H1 (cell line): ENCODE measurements around the gene BARX1. TPM values are rescaled to one million over a fixed set of nuclear protein-coding genes. Genes with fewer than 3 reads are reported as not detected.

Source experiments
- CTCF ChIA-PET: fragments of 300-600 bp; sonication (Branson Sonifier 250); formaldehyde crosslinking; loops from one replicate; lab custom pipeline; 2021; ENCODE audit not compliant: partially characterized antibody; lab: Charles Lee
- POLR2A ChIA-PET: fragments of 300-600 bp; sonication (Branson Sonifier 250); formaldehyde crosslinking; loops from one replicate; lab custom pipeline; 2021; ENCODE audit warnings: inconsistent platforms; ENCODE audit not compliant: partially characterized antibody; lab: Charles Lee
- DNase-seq, 2 experiments: peaks; one replicate each; pipeline versions ENCODE4 v3.0.0 to v3.0.0-alpha.2; 2010 to 2022; ENCODE audit warnings: low spot score in 2 of 2, low read depth in 1 of 2, mixed read lengths in 1 of 2
- FAIRE-seq: peaks from 2 replicates; lab custom pipeline; 2011; peaks lifted over from hg19 to GRCh38; lab: Jason Lieb, UNC
- H2AFZ ChIP-seq: 2 replicates; pipeline ENCODE4 v1.8.1; 2012; ENCODE audit warnings: low read length, inconsistent platforms
- H2AK5ac ChIP-seq: 2 replicates; pipeline ENCODE4 v1.6.1; 2013; ENCODE audit warnings: low read depth, low read length
- H2BK120ac ChIP-seq: replicated peaks from 2 replicates; pipeline ENCODE3; 2013; ENCODE audit warnings: low read depth, low read length, inconsistent platforms
- H2BK12ac ChIP-seq: 2 replicates; pipeline ENCODE4 v1.6.1; 2013; ENCODE audit warnings: low read depth, low read length
- H2BK15ac ChIP-seq: 2 replicates; pipeline ENCODE4 v1.6.1; 2013; ENCODE audit warnings: low read length
- H2BK20ac ChIP-seq: 2 replicates; pipeline ENCODE4 v1.6.1; 2013; ENCODE audit warnings: low read length
- H2BK5ac ChIP-seq: 2 replicates; pipeline ENCODE4 v1.6.1; 2013; ENCODE audit warnings: low read depth, low read length
- H3K14ac ChIP-seq: 2 replicates; pipeline ENCODE4 v1.6.1; 2013; ENCODE audit warnings: inconsistent platforms; ENCODE audit not compliant: insufficient read length
- H3K18ac ChIP-seq: 2 replicates; pipeline ENCODE4 v1.6.1; 2013; ENCODE audit warnings: low read length; ENCODE audit errors: extremely low read depth
- H3K23ac ChIP-seq: 2 replicates; pipeline ENCODE4 v1.6.1; 2013; ENCODE audit warnings: inconsistent platforms; ENCODE audit not compliant: insufficient read length
- H3K23me2 ChIP-seq: 2 replicates; pipeline ENCODE4 v1.6.1; 2013; ENCODE audit warnings: low read depth, low read length
- H3K27ac ChIP-seq: 2 replicates; pipeline ENCODE4 v1.6.1; 2011; ENCODE audit warnings: low read depth, low read length, inconsistent platforms
- H3K27me3 ChIP-seq, 4 experiments: replicated peaks in 1 of 4; 1 replicate in 1 of 4; 2 replicates in 3 of 4; pipeline versions ENCODE4 v1.6.1 to v1.8.1; 2011 to 2013; ENCODE audit warnings: low read length in 3 of 4, mild to moderate bottlenecking in 3 of 4, inconsistent platforms in 2 of 4, mixed read lengths in 2 of 4, moderate library complexity in 1 of 4; ENCODE audit not compliant: control insufficient read depth in 3 of 4, insufficient read depth in 3 of 4; ENCODE audit errors: extremely low read depth in 1 of 4
- H3K36me3 ChIP-seq, 4 experiments: 2 replicates each; pipeline versions ENCODE4 v1.6.1 to v1.8.1; 2011 to 2013; ENCODE audit warnings: mild to moderate bottlenecking in 4 of 4, low read length in 3 of 4, moderate library complexity in 2 of 4, control low read depth in 1 of 4, inconsistent platforms in 1 of 4; ENCODE audit not compliant: insufficient read depth in 4 of 4, control insufficient read depth in 2 of 4
- H3K4ac ChIP-seq: replicated peaks from 2 replicates; pipeline ENCODE3; 2013; ENCODE audit warnings: low read length, low read depth, mixed read lengths, inconsistent platforms; ENCODE audit not compliant: insufficient read length
- H3K4me1 ChIP-seq, 4 experiments: replicated peaks in 1 of 4; 1 replicate in 1 of 4; 2 replicates in 3 of 4; pipeline versions ENCODE4 v1.6.1 to v1.8.1; 2011 to 2013; ENCODE audit warnings: low read length in 3 of 4, inconsistent platforms in 2 of 4, mixed read lengths in 1 of 4; ENCODE audit not compliant: insufficient read depth in 4 of 4, control insufficient read depth in 3 of 4
- H3K4me2 ChIP-seq, 2 experiments: 2 replicates each; pipeline versions ENCODE4 v1.6.1 to v1.8.1; 2011 to 2013; ENCODE audit warnings: low read depth in 2 of 2, low read length in 2 of 2, control low read depth in 1 of 2, inconsistent platforms in 1 of 2, mild to moderate bottlenecking in 1 of 2; ENCODE audit not compliant: insufficient read depth in 1 of 2
- H3K4me3 ChIP-seq, 4 experiments: fragments of 200-600, 300-600 bp in 1 of 4; sonication (generic), shearing (Covaris generic), sonication (Bioruptor Twin) in 1 of 4; 2 replicates each; pipeline versions ENCODE4 v1.5.1 to v1.8.1; 2011 to 2016; ENCODE audit warnings: low read length in 4 of 4, low read depth in 3 of 4, control low read depth in 2 of 4, inconsistent platforms in 2 of 4, mild to moderate bottlenecking in 2 of 4, mixed read lengths in 1 of 4, moderate library complexity in 1 of 4; ENCODE audit not compliant: insufficient read depth in 2 of 4; ENCODE audit errors: extremely low read depth in 1 of 4
- H3K56ac ChIP-seq: replicated peaks from 2 replicates; pipeline ENCODE3; 2013; ENCODE audit warnings: low read depth, mild to moderate bottlenecking, mixed read lengths, low read length, inconsistent platforms; ENCODE audit not compliant: insufficient read length
- H3K79me1 ChIP-seq: 2 replicates; pipeline ENCODE4 v1.6.1; 2013; ENCODE audit warnings: low read depth, low read length, control low read depth
- H3K79me2 ChIP-seq, 2 experiments: 2 replicates each; pipeline versions ENCODE4 v1.6.1 to v1.8.1; 2012 to 2013; ENCODE audit warnings: low read length in 2 of 2, mild to moderate bottlenecking in 2 of 2, inconsistent platforms in 1 of 2; ENCODE audit not compliant: insufficient read depth in 2 of 2, control insufficient read depth in 1 of 2
- H3K9ac ChIP-seq, 4 experiments: replicated peaks in 1 of 4; 1 replicate in 1 of 4; 2 replicates in 3 of 4; pipeline versions ENCODE4 v1.6.1 to v1.8.1; 2011 to 2013; ENCODE audit warnings: low read depth in 3 of 4, low read length in 3 of 4, control low read depth in 2 of 4, mild to moderate bottlenecking in 2 of 4, moderate library complexity in 2 of 4, inconsistent platforms in 1 of 4; ENCODE audit errors: extremely low read depth in 1 of 4
- H3K9me3 ChIP-seq, 2 experiments: 2 replicates each; pipeline versions ENCODE4 v1.6.1 to v1.8.1; 2012 to 2013; ENCODE audit warnings: mild to moderate bottlenecking in 2 of 2, moderate library complexity in 2 of 2, control low read depth in 1 of 2, inconsistent platforms in 1 of 2, low read depth in 1 of 2, low read length in 1 of 2, mixed read lengths in 1 of 2; ENCODE audit not compliant: insufficient read depth in 2 of 2
- H4K20me1 ChIP-seq, 2 experiments: replicated peaks in 1 of 2; 2 replicates each; pipeline versions ENCODE3 to v1.8.1; 2011 to 2013; ENCODE audit warnings: inconsistent platforms in 2 of 2, low read length in 2 of 2, mild to moderate bottlenecking in 1 of 2; ENCODE audit not compliant: insufficient read depth in 2 of 2, control insufficient read depth in 1 of 2
- H4K5ac ChIP-seq: 2 replicates; pipeline ENCODE4 v1.6.1; 2013; ENCODE audit warnings: low read length, low read depth, mixed read lengths, inconsistent platforms; ENCODE audit not compliant: insufficient read length
- H4K8ac ChIP-seq: 2 replicates; pipeline ENCODE4 v1.8.0; 2013; ENCODE audit warnings: mild to moderate bottlenecking, moderate library complexity, low read length, inconsistent platforms; ENCODE audit not compliant: insufficient read depth; ENCODE audit errors: extremely low read depth
- H4K91ac ChIP-seq: replicated peaks from 2 replicates; pipeline ENCODE3; 2013; ENCODE audit warnings: low read length, mixed read lengths, inconsistent platforms; ENCODE audit not compliant: insufficient read length
- CBX8 ChIP-seq: fragments of 300-800, 300-1000 bp; sonication (generic); IDR thresholded peaks from 2 replicates; pipeline ENCODE4 v1.7.1; 2016; ENCODE audit warnings: low read depth, low read length, borderline replicate concordance
- CTBP2 ChIP-seq: IDR thresholded peaks from 2 replicates; pipeline ENCODE4 v1.7.0; 2011; ENCODE audit warnings: borderline replicate concordance, mild to moderate bottlenecking, moderate library complexity, mixed read lengths, low read length; ENCODE audit not compliant: insufficient read depth, insufficient read length
- EZH2 ChIP-seq: fragments of 200-600 bp; sonication (generic); IDR thresholded peaks from 2 replicates; pipeline ENCODE4 v1.7.1; 2012; ENCODE audit warnings: low read depth, mild to moderate bottlenecking, moderate library complexity, low read length, inconsistent platforms; ENCODE audit not compliant: severe bottlenecking
- GTF2F1 ChIP-seq: IDR thresholded peaks from 2 replicates; pipeline ENCODE4 v1.6.1; 2012; ENCODE audit warnings: low read depth, low read length, improper control_type of control experiment, borderline replicate concordance
- KDM4A ChIP-seq: IDR thresholded peaks from one replicate; pipeline ENCODE4 v1.7.1; 2012; ENCODE audit warnings: low read depth, mild to moderate bottlenecking, moderate library complexity, low read length, inconsistent platforms; ENCODE audit not compliant: severe bottlenecking
- KDM5A ChIP-seq: fragments of 200-600 bp; IDR thresholded peaks from 2 replicates; pipeline ENCODE4 v1.7.1; 2012; ENCODE audit warnings: mild to moderate bottlenecking, low read length, inconsistent platforms, mixed read lengths
- PHF8 ChIP-seq: fragments of 200-600 bp; sonication (generic); conservative IDR thresholded peaks from 2 replicates; pipeline ENCODE4 v1.7.1; 2012; ENCODE audit warnings: low read depth, mild to moderate bottlenecking, inconsistent platforms, low read length, moderate library complexity
- POU5F1 ChIP-seq: IDR thresholded peaks from 2 replicates; pipeline ENCODE4 v1.6.1; 2011; ENCODE audit warnings: low read depth, mild to moderate bottlenecking, low read length, moderate library complexity
- RAD21 ChIP-seq, 2 experiments: IDR thresholded peaks in 1 of 2; conservative IDR thresholded peaks in 1 of 2; 2 replicates each; pipeline ENCODE4 v1.6.1; 2011; ENCODE audit warnings: low read depth in 2 of 2, low read length in 2 of 2, improper control_type of control experiment in 1 of 2, inconsistent platforms in 1 of 2, mild to moderate bottlenecking in 1 of 2, moderate library complexity in 1 of 2
- SIN3A ChIP-seq, 2 experiments: IDR thresholded peaks in 1 of 2; conservative IDR thresholded peaks in 1 of 2; 2 replicates each; pipeline ENCODE4 v1.6.1; 2011 to 2012; ENCODE audit warnings: low read length in 2 of 2, improper control_type of control experiment in 1 of 2, low read depth in 1 of 2, mild to moderate bottlenecking in 1 of 2
- SP1 ChIP-seq: IDR thresholded peaks from 2 replicates; pipeline ENCODE4 v1.6.1; 2011; ENCODE audit warnings: low read depth, low read length
- TAF7 ChIP-seq: optimal IDR thresholded peaks from 2 replicates; pipeline ENCODE3; 2011; ENCODE audit warnings: low read depth, mild to moderate bottlenecking, inconsistent platforms, low read length, moderate library complexity, borderline replicate concordance
- YY1 ChIP-seq: IDR thresholded peaks from 2 replicates; pipeline ENCODE4 v1.6.1; 2011; ENCODE audit warnings: low read depth, mild to moderate bottlenecking, low read length
- whole genome bisulfite sequencing, 2 experiments: shearing (Covaris generic) in 1 of 2; methylation state at CpG; one replicate each; pipeline versions ENCODE4 v1.1.6 to v1.1.7; 2013 to 2015; ENCODE audit warnings: low lambda C conversion rate in 2 of 2, mixed read lengths in 2 of 2, inconsistent platforms in 1 of 2, low coverage in 1 of 2, missing lambda C conversion rate in 1 of 2; ENCODE audit not compliant: insufficient replicate concordance in 2 of 2, insufficient coverage in 1 of 2, insufficient read length in 1 of 2; ENCODE audit errors: extremely low coverage in 1 of 2, missing lambda C conversion rate in 1 of 2; 5-methylcytosine and 5-hydroxymethylcytosine counted together
- polyA plus RNA-seq, 7 experiments: library from polyadenylated mRNA; depleted of rRNA in 3 of 7; stranded (reverse) in 5 of 7; unstranded in 2 of 7; fragments of >200 nt in 5 of 7; fragments of 200-250 nt in 2 of 7; gene quantifications; 1 replicate in 5 of 7; 2 replicates in 1 of 7; 4 replicates in 1 of 7; pipeline versions ENCODE4 v1.2.1 to v1.2.3, GENCODE V29; 2011 to 2013; ENCODE audit warnings: missing spikeins in 2 of 7, mixed read lengths in 2 of 7
- total RNA-seq: library from RNA; stranded (reverse); fragmentation: NEBNext Ultra II Directional; extraction: Animal tissue kit (Norgen Biotek cat#: 25700); gene quantifications from 2 replicates; pipeline ENCODE4 v1.2.1, GENCODE V29; 2021

The BARX1 gene
- total and polyA plus RNA-seq, 2 of the 8 experiments (the other 6 are each of a cell fraction or from before 2014, with no cell fraction given): 0.79 to 2.6 TPM

DNA sequence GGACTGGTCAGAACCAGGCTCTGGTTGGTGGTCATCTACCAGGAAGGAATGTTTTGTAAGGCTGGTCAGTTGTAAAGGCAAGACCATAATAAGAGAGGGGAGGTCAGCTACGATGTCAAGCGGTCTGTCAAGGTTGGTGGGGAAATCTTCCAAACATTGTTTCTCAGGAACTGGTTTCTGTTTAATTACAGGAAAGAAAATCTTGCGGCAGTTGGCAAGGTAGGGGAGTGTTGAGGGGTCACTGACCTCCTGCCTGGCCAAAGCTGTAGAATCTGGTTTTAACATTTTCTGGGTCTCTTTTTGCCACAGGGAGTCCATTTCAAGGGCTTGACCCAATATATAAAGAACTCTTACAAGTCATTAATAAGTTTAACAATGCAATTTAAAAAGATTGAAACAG is 39.0 kb upstream of the BARX1 start:
- no peak overlapping the region for H2BK120ac ChIP-seq
- H3K23ac ChIP-seq: no peak overlapping the region
- no peak overlapping the region for H2AFZ ChIP-seq
- H2BK12ac ChIP-seq: no peak overlapping the region
- H2BK20ac ChIP-seq: no peak overlapping the region
- no peak overlapping the region for H2BK5ac ChIP-seq
- H2AK5ac ChIP-seq: no peak overlapping the region
- H3K4me1 ChIP-seq: no peaks in the 10 kb centered on the region
- H4K20me1 ChIP-seq: no peaks in the 10 kb centered on the region
- WGBS, 2 experiments: 86% methylated on average over 3 of the region's 3 CpGs; no CpG with 5 or more reads in 1 of the 2 experiments
- ChIA-PET CTCF (interaction anchor here (1.0 to 2.3 kb wide), 2 partner anchors 8 to 17 kb away, joined by 3 to 13 read pairs; no protein-coding TSS in a partner anchor), POLR2A (interaction anchor here (1.1 kb wide), 1 partner anchor 8 kb away, joined by 4 read pairs; no protein-coding TSS in a partner anchor)
- no peak for FAIRE-seq
- H3K36me3 ChIP-seq: no peaks in the 10 kb centered on the region
- no peak overlapping the region for H3K4ac ChIP-seq
- H3K23me2 ChIP-seq: no peaks in the 10 kb centered on the region
- no peak overlapping the region for H3K18ac ChIP-seq
- no peak overlapping the region for H3K4me3 ChIP-seq
- H4K91ac ChIP-seq: no peak overlapping the region
- DNase-seq: no peak
- no peak overlapping the region for H3K14ac ChIP-seq
- H3K9me3 ChIP-seq: no peaks in the 10 kb centered on the region
- no peak overlapping the region for H3K4me2 ChIP-seq
- H3K79me1 ChIP-seq: no peaks in the 10 kb centered on the region
- H3K27ac ChIP-seq: no peak overlapping the region
- no peaks in the 10 kb centered on the region for H3K79me2 ChIP-seq
- no peak overlapping the region for H4K8ac ChIP-seq
- no peak overlapping the region for H4K5ac ChIP-seq
- H2BK15ac ChIP-seq: no peak overlapping the region
- no peaks in the 10 kb centered on the region for H3K27me3 ChIP-seq
- no peak overlapping the region for H3K9ac ChIP-seq
- no peak overlapping the region for H3K56ac ChIP-seq
- TF ChIP-seq EZH2 (no peak), CBX8 (no peak), GTF2F1 (no peak), KDM4A (no peak), POU5F1 (no peak), SP1 (no peak), SIN3A (conservative IDR thresholded peaks at IDR 0.05 in 1 of 2, IDR thresholded peaks at IDR 0.05 in 1 of 2; ENCODE audit: low read depth in 1 of 2, low read length in 2 of 2) (no peak), YY1 (no peak), TAF7 (no peak), CTBP2 (no peak), RAD21 (IDR thresholded peaks at IDR 0.05 in 1 of 2, conservative IDR thresholded peaks at IDR 0.05 in 1 of 2; ENCODE audit: low read depth in 2 of 2, low read length in 2 of 2) (no peak), KDM5A (no peak), PHF8 (no peak)
